PC-3 (cell line): ENCODE measurements around the gene MAPK1. TPM values are rescaled to one million over a fixed set of nuclear protein-coding genes. Genes with fewer than 3 reads are reported as not detected.
"Not testable (repeated sequence)": the region's sequence is repeated elsewhere in the genome, so short reads cannot be mapped to it uniquely, and the experiment has no call there.

ENCODE experiments used
- ATAC-seq: fragments of 200-7000 bp; cut with Tn5 transposase; 2 replicates; pipeline ENCODE4 v1.9.1; 2020; ENCODE audit warnings: mild to moderate bottlenecking, moderate library complexity
- BruUV-seq: library from RNA; stranded (reverse); fragments of 400-500 nt; replicated peaks from 2 replicates; lab custom pipeline; 2021; lab: Mats Ljungman, UMichigan
- CTCF ChIA-PET: fragments of 300-600 bp; sonication (Branson Sonifier 250); formaldehyde crosslinking; loops from one replicate; lab custom pipeline; 2022; ENCODE audit warnings: antibody characterized with exemption; lab: Charles Lee
- POLR2A ChIA-PET: fragments of 300-600 bp; sonication (Branson Sonifier 250); formaldehyde crosslinking; loops from one replicate; lab custom pipeline; 2022; ENCODE audit warnings: antibody characterized with exemption; ENCODE audit not compliant: unreplicated experiment; lab: Charles Lee
- DNase-seq: peaks from one replicate; pipeline ENCODE4 v3.0.0-alpha.2; 2015
- H2AFZ ChIP-seq: fragments of 300-600 bp; sonication (generic); 2 replicates; pipeline ENCODE4 v1.6.0; 2016; ENCODE audit warnings: antibody characterized with exemption, low read length
- H3F3A ChIP-seq: fragments of 300-600 bp; sonication (generic); one replicate; pipeline ENCODE4 v1.6.0; 2017; ENCODE audit warnings: antibody characterized with exemption, low read length, control low read depth, mild to moderate bottlenecking; ENCODE audit not compliant: unreplicated experiment
- H3K27ac ChIP-seq: fragments of 300-600 bp; sonication (generic); 2 replicates; pipeline ENCODE4 v1.5.1; 2016; ENCODE audit warnings: mild to moderate bottlenecking, low read length
- H3K27me3 ChIP-seq: fragments of 300-600 bp; sonication (generic); 2 replicates; pipeline ENCODE4 v1.6.1; 2016; ENCODE audit warnings: low read length, mixed read lengths
- H3K36me3 ChIP-seq: fragments of 300-600 bp; sonication (generic); 2 replicates; pipeline ENCODE4 v1.6.1; 2016; ENCODE audit warnings: low read depth, mixed run types, low read length, mixed read lengths
- H3K4me1 ChIP-seq: fragments of 300-600 bp; sonication (generic); 2 replicates; pipeline ENCODE4 v1.5.1; 2016; ENCODE audit warnings: low read length; ENCODE audit not compliant: insufficient read depth
- H3K4me2 ChIP-seq: fragments of 300-600 bp; sonication (generic); 2 replicates; pipeline ENCODE4 v1.6.0; 2016; ENCODE audit warnings: low read length
- H3K4me3 ChIP-seq: fragments of 300-600 bp; sonication (generic); 2 replicates; pipeline ENCODE4 v1.5.1; 2016; ENCODE audit warnings: mild to moderate bottlenecking, low read length, mixed read lengths
- H3K79me2 ChIP-seq: fragments of 300-600 bp; sonication (generic); 2 replicates; pipeline ENCODE4 v1.6.1; 2017; ENCODE audit warnings: low read length, mixed read lengths
- H3K9ac ChIP-seq: fragments of 300-600 bp; sonication (generic); 2 replicates; pipeline ENCODE4 v1.6.0; 2016; ENCODE audit warnings: mild to moderate bottlenecking, low read length
- H3K9me2 ChIP-seq: fragments of 300-600 bp; sonication (generic); replicated peaks from 2 replicates; pipeline ENCODE4 v1.6.1; 2016; ENCODE audit warnings: mixed run types, low read length, mixed read lengths
- H3K9me3 ChIP-seq: fragments of 300-600 bp; sonication (generic); 2 replicates; pipeline ENCODE4 v1.6.1; 2016; ENCODE audit warnings: low read length, mixed read lengths
- H4K20me1 ChIP-seq: fragments of 300-600 bp; sonication (generic); 2 replicates; pipeline ENCODE4 v1.6.1; 2016; ENCODE audit warnings: low read length, mixed read lengths
- EZH2 ChIP-seq: fragments of 300-600 bp; sonication (generic); IDR thresholded peaks from one replicate; pipeline ENCODE4 v1.6.1; 2017; ENCODE audit warnings: antibody characterized with exemption, mild to moderate bottlenecking, low read length; ENCODE audit not compliant: unreplicated experiment
- EZH2phosphoT487 ChIP-seq: fragments of 300-600 bp; sonication (generic); IDR thresholded peaks from 2 replicates; pipeline ENCODE4 v1.6.1; 2018; ENCODE audit warnings: mild to moderate bottlenecking, antibody characterized with exemption, low read length, borderline replicate concordance
- intact Hi-C: fragments of 100-400 bp; cut with micrococcal nuclease; formaldehyde crosslinking; loops from 2 replicates; pipeline ENCODE4 v1.9.0; 2023
- total RNA-seq: library from RNA; depleted of rRNA; stranded (reverse); fragments of >200 nt; gene quantifications from 2 replicates; pipeline ENCODE4 v1.2.3, GENCODE V29; 2014
- TF ChIP-seq, protein P1 (sequence below): fragments of 300-600 bp; sonication (generic); conservative IDR thresholded peaks from 2 replicates; pipeline ENCODE4 v1.5.1; 2017; ENCODE audit warnings: antibody characterized with exemption, low read depth, mild to moderate bottlenecking, low read length

The MAPK1 gene
- total RNA-seq, 1 experiment from 2014 or later, result 25.1 TPM

DNA sequence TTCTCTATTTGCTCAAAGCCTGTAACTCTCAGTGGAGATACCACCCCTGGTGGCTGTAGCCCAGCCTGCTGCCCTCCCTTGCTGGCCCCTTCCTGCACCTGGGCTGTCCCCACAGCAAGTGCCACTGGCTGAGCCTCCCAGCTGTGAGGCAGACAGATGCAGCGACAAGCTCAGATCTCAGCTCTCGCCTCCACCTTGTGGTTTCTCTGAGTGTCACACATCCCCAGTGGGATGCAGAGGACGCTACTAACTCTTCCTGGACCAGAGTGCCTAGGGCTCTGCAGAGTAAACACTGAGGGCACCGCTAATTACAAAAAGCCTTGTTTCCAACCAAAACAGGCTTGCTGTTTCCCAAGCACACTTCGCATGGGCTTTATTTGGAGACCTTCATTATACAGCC lies 140.8 kb downstream of the MAPK1 start:
- ATAC-seq (peak; percentile 91), DNase-seq (peak; percentile 59)
- Histone ChIP-seq H3K4me2 (no peak overlapping the region), H3K79me2 (no peaks in the 10 kb centered on the region), H3K36me3 (no peaks in the 10 kb centered on the region), H4K20me1 (no peaks in the 10 kb centered on the region), H3K27me3 (no peaks in the 10 kb centered on the region), H3K4me1 (no peaks in the 10 kb centered on the region), H2AFZ (no peak overlapping the region), H3F3A (no peaks in the 10 kb centered on the region), H3K9ac (no peak overlapping the region), H3K9me3 (no peaks in the 10 kb centered on the region), H3K4me3 (no peak overlapping the region), H3K9me2 (no peaks in the 10 kb centered on the region), H3K27ac (no peak overlapping the region)
- intact Hi-C loops, result loop anchor here (2.0 kb wide), 1 partner anchor 14 kb away; no protein-coding TSS in a partner anchor
- TF ChIP-seq EZH2phosphoT487 (no peak), EZH2 (no peak)
- TF ChIP-seq, protein P1, sequence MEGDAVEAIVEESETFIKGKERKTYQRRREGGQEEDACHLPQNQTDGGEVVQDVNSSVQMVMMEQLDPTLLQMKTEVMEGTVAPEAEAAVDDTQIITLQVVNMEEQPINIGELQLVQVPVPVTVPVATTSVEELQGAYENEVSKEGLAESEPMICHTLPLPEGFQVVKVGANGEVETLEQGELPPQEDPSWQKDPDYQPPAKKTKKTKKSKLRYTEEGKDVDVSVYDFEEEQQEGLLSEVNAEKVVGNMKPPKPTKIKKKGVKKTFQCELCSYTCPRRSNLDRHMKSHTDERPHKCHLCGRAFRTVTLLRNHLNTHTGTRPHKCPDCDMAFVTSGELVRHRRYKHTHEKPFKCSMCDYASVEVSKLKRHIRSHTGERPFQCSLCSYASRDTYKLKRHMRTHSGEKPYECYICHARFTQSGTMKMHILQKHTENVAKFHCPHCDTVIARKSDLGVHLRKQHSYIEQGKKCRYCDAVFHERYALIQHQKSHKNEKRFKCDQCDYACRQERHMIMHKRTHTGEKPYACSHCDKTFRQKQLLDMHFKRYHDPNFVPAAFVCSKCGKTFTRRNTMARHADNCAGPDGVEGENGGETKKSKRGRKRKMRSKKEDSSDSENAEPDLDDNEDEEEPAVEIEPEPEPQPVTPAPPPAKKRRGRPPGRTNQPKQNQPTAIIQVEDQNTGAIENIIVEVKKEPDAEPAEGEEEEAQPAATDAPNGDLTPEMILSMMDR, result peak; percentile 61
- ChIA-PET CTCF (interaction anchor here (0.6 kb wide), 1 partner anchor 154 kb away, joined by 10 read pairs; no protein-coding TSS in a partner anchor), POLR2A (no interaction called here)
- no TSS peak for BruUV-seq

DNA sequence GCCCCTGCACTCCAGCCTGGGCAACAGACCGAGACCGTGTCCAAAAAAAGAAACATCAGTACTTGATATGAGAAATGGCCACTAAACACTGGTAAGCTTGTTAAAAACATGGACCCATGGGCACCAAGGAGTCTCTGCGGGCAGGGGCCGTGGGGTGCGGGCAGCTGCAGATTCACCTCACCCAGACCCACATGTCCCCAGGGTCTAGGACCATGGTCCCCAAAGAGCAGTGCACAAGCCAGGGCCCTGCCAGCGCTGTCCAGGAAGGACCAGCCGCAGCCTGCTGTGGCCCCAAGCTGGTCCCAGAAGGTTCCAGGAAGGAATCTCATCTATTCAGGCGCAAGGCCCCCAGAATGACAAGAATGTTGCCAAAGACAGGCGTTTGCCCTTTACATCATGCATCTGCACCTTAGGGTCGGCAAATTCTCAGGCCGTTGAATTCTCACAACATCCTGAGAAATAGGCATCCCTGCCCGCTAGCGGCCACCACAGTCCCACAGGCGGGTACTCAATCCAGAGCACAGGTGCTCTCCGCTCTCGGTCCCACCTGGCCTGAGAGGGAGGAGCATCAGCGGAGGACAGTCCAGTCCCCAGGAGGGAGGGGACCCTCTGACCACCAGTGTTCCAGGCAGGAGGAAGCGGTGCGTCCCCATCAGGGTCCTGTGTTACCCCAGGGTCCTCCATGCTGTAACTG lies 141.3 kb downstream of the MAPK1 start:
- intact Hi-C loops, result loop anchor here (2.0 kb wide), 1 partner anchor 13 kb away; no protein-coding TSS in a partner anchor
- ATAC-seq, result no peak

DNA sequence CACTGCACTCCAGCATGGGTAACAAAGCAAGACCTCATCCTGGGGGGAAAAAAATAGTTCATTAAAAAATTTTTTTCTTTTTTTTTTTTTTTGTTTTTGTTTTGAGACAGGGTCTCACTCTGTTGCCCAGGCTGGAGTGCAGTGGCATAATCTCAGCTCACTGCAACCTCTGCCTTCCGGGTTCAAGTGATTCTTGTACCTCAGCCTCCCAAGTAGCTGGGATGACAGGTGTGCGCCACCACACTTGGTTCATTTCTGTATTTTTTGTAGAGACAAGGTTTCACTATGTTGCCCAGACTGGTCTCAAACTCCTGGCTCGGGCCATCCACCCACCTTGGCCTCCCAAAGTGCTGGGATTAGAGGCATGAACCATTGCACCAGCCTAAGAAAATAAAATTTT lies 142.9 kb downstream of the MAPK1 start:
- CTCF ChIA-PET, BruUV-seq, H3F3A ChIP-seq, intact Hi-C loops, POLR2A ChIA-PET, H3K4me1 ChIP-seq, H3K4me3 ChIP-seq, H3K9ac ChIP-seq, H3K79me2 ChIP-seq, H3K4me2 ChIP-seq, H4K20me1 ChIP-seq, H3K36me3 ChIP-seq, ATAC-seq, DNase-seq, H3K27me3 ChIP-seq, H3K9me3 ChIP-seq, H3K9me2 ChIP-seq, H3K27ac ChIP-seq, H2AFZ ChIP-seq: not testable (repeated sequence)

More for the DNA sequence above, 141.3 kb downstream of the MAPK1 start:
- H3K36me3 ChIP-seq, result no peaks in the 10 kb centered on the region
- no TSS peak for BruUV-seq
- no peaks in the 10 kb centered on the region for H3K9me3 ChIP-seq
- no peak overlapping the region for H3K27ac ChIP-seq
- no peaks in the 10 kb centered on the region for H3F3A ChIP-seq
- CTCF ChIA-PET, result interaction anchor here (0.6 kb wide), 1 partner anchor 155 kb away, joined by 10 read pairs; no protein-coding TSS in a partner anchor
- H3K4me3 ChIP-seq, result no peak overlapping the region
- no peak overlapping the region for H2AFZ ChIP-seq
- H3K27me3 ChIP-seq, result no peaks in the 10 kb centered on the region
- POLR2A ChIA-PET, result no interaction called here
- no peaks in the 10 kb centered on the region for H3K9me2 ChIP-seq
- no peak overlapping the region for H3K4me2 ChIP-seq
- H3K9ac ChIP-seq, result no peak overlapping the region
- H3K79me2 ChIP-seq, result no peaks in the 10 kb centered on the region
- no peaks in the 10 kb centered on the region for H4K20me1 ChIP-seq
- no peak for DNase-seq
- no peaks in the 10 kb centered on the region for H3K4me1 ChIP-seq
- TF ChIP-seq EZH2phosphoT487, result no peak
- TF ChIP-seq EZH2, result no peak
- TF ChIP-seq, protein P1, result no peak

DNA sequence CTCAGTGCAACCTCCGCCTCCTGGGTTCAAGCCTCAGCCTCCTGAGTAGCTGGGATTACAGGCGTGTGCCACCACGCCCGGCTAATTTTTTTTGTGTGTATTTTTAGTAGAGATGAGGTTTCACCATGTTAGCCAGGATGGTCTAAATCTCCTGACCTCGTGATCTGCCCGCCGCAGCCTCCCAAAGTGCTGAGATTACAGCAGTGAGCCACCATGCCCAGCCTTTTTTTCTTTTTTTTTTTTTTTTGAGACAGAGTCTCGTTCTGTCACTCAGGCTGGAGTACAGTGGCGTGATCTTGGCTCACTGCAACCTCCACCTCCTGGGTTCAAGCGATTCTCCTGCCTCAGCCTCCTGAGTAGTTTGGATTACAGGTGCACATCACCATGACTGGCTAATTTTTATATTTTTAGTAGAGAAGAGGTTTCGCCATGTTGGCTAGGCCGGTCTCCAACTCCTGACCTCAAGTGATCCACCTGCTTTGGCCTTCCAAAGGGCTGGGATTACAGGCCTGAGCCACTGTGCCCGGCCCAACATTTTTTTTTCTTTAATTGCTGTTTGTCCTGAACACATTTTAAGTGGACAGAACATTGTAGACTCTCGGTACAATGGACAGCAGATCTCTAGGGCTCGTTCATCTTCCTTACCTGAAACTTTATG lies 146.1 kb downstream of the MAPK1 start:
- H3K27ac ChIP-seq, DNase-seq, H3K27me3 ChIP-seq, CTCF ChIA-PET, H3K36me3 ChIP-seq, H3K9ac ChIP-seq, H3K9me3 ChIP-seq, H2AFZ ChIP-seq, H3K4me3 ChIP-seq, H3F3A ChIP-seq, ATAC-seq, H3K4me1 ChIP-seq, POLR2A ChIA-PET, H3K4me2 ChIP-seq, H3K79me2 ChIP-seq, H3K9me2 ChIP-seq, H4K20me1 ChIP-seq, BruUV-seq, intact Hi-C loops: not testable (repeated sequence)
